COLO829 (cell line): ENCODE measurements around the gene AKNA.

ENCODE experiments used
- DNase-seq: peaks from one replicate; pipeline ENCODE4 v3.0.0; 2012; ENCODE audit warnings: low spot score

AKNA gene

DNA sequence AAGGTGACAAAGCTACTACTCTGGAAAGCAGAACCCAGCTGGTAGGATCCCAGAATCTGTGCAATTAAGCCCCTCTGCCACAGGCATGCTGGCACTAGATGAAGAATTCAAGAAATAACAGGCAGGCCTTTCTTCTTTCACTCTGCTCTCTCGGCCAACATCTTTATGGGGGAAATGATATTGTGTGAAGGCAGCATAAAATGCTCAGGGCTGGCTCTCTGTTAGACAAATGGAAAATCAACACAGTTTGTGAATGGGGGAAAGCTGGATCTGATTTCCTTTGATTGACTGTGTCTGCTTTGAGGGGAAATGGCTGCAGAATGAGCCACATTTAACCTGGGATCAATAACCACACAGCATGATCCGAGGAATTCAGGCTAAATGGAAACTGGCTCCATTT lies 29.1 kb upstream of the AKNA start:
- DNase-seq, result no peak

- DNase-seq, result no peak
These were observed 28.5 kb upstream of the AKNA start for GRCh38 chr9:114416290-114416689.

DNA sequence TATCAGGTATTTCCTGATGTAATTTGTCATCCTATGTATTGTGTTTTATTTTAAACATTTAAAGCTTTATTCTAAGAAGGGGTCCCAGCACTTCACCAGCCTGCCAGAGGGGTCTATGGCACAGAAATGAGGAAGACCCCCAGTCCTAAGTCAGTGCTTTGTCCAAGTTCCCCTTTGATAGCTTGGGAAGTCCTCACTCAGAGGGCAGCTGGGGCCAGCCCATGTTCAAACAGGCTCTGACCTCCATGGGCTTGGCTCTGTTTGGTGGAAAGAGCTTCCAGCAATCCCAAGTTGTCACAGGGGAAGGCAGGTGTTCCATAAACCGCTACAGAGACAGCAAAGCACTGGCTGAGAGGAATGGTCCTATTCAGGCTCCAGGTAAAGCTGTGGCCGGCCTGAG lies 26.6 kb upstream of the AKNA start:
- DNase-seq, result no peak

GRCh38 chr9:114413861-114414301 lies 26.1 kb upstream of the AKNA start:
- DNase-seq, result no peak

- no peak for DNase-seq
These were observed 24.4 kb upstream of the AKNA start for GRCh38 chr9:114412048-114412683.

DNA sequence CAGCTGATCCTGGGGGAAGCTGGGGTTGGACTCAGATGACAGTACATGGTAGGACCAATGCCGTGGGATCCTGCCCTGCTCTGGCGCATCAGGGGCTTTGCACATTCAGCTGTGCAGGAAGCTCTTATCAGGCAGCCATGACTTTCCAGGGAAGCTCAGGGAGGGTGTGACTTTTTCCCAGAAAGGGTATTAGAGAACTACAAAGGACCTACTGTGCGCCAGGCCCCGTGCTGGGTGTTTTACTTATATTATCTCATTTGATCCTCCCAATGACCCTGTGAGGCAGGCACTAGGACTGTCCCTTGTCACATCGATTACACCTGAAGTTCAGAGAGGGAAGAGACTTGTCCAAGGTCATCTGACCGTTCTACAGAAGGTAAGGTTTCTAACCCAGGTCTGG lies 23.7 kb upstream of the AKNA start:
- no peak for DNase-seq

- DNase-seq, result no peak
These were observed 23.1 kb upstream of the AKNA start for GRCh38 chr9:114410910-114411309.

GRCh38 chr9:114409842-114410241 lies 22.1 kb upstream of the AKNA start:
- no peak for DNase-seq

- DNase-seq, result peak; percentile 66
These were observed 21.5 kb upstream of the AKNA start for GRCh38 chr9:114409103-114409780.

DNA sequence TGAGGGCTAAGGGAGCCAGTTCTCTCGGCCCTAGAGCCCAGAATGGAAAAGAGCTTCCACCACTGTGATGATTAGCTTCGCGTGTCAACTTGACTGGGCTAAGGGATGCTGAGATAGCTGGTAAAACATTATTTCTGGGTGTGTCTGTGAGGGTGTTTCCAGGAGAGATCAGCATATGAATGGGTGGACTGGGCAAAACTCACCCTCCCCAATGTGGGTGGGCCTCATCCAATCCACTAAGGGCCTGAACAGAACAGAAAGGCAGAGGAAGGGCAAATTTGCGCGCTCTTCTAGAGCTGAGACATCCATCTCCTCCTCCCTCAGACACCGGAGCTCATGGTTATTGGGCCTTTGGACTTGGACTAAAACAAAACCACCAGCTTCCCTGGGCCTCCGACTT lies 20.9 kb upstream of the AKNA start:
- DNase-seq, result no peak

DNA sequence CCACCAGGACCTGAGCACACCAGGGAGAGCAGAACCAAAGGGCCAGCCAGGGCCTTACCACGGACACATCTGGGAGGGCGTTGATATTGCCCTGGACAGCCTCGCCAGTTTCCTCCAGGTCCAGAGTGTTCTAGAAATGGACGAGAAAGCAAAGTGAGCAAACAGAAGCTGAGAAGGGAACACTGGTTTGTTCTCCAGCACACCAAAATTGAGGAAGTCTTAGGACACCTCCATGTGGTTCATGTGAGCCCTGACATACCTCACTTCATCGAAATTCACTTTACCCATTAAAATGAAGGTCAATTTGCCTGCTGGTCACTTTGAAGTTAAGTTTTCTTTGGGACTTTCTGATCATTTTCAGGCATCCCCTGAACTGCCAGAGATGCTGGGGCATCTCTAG lies 20.1 kb upstream of the AKNA start:
- no peak for DNase-seq

DNA sequence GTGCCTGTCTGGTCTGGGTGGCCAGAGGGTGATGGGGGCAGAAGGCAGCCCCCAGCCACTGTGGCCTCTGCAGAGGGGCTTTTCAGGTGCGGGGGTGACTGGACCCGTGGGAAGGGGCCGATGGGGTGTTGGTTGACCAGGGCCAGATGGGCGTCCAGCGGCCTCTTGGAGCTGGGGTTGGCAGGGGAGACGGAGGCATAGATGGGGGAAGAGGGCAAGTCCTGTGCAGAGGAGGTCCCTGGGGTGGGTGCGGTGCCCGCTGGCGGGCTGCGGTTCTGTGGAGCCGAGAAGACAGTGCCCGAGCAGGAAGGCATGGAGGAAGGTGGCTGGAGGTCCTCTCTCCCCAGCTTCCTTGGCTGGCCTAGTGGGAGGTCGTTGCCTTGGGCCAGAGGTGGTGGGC lies 18.7 kb upstream of the AKNA start:
- no peak for DNase-seq

DNA sequence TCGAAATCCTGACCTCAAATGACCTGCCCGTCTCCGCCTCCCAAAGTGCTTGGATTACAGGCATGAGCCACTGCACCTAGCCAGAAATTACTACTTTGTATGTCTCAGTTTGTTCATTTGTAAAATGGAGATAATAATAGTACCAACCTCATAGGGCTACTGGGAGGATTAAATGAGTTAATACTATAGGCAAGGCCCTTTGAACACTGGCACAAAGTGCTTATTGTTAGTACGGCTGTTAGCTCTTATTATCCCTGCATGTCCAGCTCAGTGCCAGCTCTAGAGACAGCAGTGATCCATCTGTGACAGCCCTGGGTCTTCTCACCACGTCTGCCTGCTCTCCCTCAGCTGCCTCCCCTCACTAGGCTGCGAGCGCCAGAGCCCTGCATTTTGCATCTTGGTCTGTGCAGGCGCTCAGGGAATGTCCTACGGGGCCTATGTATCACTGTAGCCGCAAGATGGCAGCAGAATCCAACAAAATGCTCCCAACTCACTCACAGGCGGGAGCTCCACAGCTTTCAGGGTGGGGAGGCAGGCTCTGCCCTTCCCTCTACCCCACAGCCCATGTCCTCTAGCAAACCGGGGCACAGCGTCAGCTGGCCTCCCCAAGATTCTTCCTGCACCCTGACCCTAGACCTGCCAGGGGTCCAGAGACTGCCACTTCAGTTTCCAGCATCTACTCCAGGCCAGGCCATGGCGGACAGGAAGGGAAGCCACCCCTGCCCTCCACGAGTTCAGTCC lies 17.7 kb upstream of the AKNA start:
- peak; percentile 87 for DNase-seq

DNA sequence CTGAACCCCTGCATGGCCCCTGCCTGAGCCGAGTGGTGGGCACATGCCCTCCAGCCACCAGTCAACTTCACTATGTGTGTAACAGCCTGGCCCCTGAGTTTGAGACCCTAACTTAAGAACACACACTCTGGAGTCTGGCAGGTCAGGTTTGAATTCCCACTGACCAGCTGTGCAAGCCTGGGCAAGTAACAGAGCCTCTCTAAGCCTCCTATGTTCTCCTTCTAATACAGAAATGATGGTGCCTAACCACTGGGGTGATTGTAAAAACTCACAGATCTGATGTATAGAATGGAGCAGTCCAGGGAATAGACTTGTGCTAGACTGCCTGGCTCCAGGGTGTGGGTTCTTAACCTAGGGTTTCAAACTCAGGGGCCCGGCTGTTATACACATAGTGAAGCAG lies 16.7 kb upstream of the AKNA start:
- no peak for DNase-seq

GRCh38 chr9:114403153-114403756 lies 15.5 kb upstream of the AKNA start:
- DNase-seq, result no peak

DNA sequence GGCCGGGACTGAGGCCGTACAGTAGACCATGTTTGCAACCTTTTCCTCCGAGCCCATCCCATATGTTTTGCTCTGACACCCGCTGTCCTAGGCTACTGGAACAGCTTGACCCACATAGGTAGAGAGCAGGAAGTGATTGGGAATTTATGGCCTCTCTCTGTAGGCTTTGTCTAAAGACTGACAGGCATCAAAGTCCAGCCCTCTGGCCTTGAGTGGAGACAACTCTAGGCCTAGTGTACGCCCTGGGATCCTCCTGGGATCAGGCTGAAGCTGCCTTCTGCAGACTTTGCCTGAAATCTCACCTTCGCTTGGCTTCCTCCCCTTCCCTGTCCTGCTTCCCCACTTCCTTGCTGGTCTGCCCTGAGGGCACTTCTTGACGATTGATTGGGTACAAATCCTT lies 13.6 kb upstream of the AKNA start:
- DNase-seq, result no peak

- no peak for DNase-seq
These were observed 13.0 kb upstream of the AKNA start for GRCh38 chr9:114400772-114401171.

DNA sequence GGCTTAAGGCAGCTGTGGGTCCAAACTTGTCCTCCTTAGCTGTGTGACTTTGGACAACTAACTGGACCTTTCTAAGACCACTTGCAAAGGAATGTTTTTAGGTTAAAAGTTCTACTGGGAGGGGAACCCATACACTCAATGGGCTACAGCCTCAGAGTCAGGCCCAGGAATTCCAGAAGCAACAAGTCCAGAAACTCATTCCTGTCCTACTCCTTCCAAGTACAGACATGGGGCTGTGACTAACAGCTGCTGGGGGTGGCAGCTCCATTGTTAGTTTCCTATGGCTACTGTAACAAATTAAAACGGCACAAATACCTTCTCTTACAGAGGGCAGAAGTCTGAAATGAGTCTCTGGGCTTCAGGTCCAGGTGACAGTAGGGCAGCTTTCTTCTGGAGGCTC lies 12.4 kb upstream of the AKNA start:
- no peak for DNase-seq

DNA sequence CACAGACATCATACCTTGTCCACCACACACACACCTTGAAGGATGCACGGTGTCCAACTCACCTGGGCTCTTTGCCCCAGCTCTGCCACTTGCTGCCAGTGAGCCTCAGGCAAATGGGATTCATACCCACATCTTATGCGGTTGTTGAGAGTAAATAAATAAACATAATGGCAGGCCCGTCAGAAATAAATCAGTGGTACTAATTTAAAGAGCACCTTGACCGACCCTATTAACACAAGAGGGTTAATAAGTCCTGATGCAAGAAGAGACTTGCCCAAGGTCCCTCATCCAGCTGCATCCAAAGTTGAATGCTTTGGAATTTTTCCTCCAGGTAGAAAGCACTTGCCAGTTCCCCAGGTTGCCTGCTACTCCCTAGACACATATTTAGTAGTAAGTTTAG lies 11.6 kb upstream of the AKNA start:
- no peak for DNase-seq

GRCh38 chr9:114397848-114398605 lies 10.2 kb upstream of the AKNA start:
- peak; percentile 98 for DNase-seq

DNA sequence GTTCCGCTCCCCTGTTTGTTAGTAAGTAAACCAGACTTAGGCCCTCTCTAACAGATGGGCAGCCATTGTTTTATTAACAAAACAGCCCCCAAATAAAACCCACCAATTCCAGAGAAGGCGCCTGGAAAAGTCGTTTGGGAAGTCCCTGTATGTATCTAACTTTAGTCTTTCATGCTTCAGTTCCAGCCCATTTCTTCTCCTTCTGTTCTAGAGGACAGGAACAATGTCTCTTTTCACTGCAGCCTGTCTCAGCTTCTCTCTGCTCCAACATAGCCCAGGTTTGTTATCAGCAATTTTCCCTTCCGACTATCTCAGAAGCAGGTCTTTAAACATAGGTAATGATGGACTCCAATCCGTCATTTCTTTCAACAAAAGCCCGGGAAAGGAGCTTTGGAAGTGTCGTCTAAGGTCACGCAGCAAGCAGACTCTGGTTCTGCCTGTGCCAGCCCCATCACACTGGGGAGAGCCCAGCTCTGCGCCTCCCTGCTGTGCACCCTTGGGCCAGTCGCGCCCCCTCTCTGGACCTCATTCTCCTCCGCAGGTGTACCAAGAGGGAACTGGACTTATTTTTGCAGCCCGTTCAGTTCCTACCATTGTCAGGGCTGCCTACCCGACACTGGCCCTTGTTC lies 9.6 kb upstream of the AKNA start:
- no peak for DNase-seq
